HG02970 (cell line): ENCODE results near the gene EPS8L3.
"Not testable (repeated sequence)": the region's sequence is repeated elsewhere in the genome, so short reads cannot be mapped to it uniquely, and the experiment has no call there.

Source experiments
- ATAC-seq: cut with Tn5 transposase; IDR thresholded peaks from one replicate; pipeline ENCODE4 v1.9.1; 2021; ENCODE audit warnings: mild to moderate bottlenecking, moderate library complexity, moderate number of reproducible peaks; ENCODE audit not compliant: unreplicated experiment, low FRiP score

Gene EPS8L3

GRCh38 chr1:109748311-109748710, 15.4 kb downstream of the EPS8L3 start:
- not testable (repeated sequence) for ATAC-seq

GRCh38 chr1:109740615-109741373, 22.9 kb downstream of the EPS8L3 start, which contains the start of gene GSTM3:
TSS of gene GSTM3 (minus strand) at chr1:109741038. CDS start at chr1:109740287, 751 bp downstream.
- no peak for ATAC-seq

DNA sequence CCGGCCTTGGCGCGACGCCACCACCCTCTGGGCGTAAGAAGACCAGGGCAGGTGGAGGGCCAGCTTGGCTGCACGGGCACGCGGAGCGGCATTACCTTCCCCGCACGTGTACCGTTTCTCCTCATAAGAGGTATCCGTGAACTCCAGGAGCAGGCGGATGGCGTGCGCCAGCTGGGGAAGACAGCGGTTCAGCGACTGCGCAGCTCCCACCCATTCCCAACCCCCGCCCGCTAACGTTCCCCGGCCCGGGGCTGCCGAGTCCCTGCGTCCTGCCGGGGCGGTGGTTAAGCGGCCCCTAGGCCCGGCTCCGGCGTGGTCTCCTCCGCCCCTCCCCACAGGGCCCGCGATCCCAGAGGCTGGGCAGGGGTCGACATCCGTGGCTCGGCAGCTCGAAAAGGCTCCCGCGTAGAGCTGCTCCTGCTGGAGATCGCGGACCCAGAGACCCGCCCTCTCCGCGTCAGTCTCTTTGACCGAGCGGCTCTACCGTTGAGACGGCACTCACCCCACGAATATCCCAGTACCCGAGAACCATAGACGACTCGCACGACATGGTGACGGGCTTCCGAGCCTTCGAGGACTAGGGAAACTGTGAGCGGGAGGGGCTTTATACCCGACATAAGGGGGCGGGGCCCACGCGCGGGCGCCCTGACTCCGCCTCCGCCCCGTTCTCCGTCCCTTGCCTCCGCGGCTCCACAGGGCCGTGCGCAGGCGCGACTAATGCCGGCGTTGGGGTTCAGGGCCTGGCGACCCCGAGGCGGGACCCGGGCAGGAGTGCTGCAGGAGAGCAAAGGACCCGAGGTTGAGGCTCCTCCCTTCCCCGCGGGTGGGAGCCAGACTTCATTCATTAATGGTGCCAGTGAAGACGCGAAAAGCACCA, 23.7 kb downstream of the EPS8L3 start:
- no peak for ATAC-seq

DNA sequence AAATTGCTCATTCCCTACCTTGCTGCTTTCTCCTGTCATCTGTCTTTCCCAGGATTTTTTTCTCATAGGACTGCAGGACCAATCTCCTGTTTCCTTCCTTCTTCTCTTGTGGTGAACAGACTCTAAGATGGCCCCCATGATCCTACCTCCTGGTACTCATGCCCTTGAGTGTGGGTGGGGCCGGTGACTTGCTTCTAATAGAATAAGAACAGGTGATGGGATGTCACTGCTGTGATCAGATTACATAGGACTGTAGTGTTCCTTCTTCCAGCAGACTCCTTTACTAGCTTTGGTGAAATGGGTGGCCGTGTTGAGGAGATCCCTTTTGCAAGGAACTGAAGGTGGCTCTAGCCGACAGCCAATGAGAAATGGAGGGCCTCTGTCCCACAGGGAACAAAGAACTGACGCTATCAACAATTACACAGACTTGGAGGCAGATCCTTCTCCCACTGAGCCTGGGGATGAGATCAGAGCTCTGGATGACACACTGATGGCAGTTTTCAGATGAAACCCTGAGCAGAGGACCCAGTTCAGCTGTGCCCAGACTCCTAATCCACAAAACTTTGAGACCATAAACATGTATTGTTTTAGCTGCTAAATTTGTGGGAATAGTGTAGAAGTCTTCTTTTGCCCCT, 30.4 kb downstream of the EPS8L3 start:
- ATAC-seq = no peak

GRCh38 chr1:109732390-109732881, 31.3 kb downstream of the EPS8L3 start:
- no peak for ATAC-seq

DNA sequence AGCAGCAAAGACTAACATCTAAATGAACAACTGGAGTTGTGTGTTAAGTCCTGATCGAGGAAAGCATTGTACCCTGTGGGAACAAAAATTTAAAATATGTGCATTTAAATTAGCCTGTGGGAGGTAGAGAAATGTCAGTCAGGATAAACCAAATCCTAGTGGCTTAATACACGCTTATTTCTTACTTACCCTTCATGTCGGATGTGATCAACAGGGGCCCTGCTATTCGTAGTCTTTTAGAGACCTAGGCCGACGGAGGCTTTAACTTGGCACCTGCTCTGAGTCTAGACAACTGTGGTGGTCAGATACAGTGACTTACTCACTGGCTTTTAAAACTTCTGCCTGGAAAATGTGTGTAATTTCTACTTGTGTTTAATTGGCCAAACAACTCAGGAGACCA, 33.1 kb downstream of the EPS8L3 start:
- ATAC-seq = no peak

DNA sequence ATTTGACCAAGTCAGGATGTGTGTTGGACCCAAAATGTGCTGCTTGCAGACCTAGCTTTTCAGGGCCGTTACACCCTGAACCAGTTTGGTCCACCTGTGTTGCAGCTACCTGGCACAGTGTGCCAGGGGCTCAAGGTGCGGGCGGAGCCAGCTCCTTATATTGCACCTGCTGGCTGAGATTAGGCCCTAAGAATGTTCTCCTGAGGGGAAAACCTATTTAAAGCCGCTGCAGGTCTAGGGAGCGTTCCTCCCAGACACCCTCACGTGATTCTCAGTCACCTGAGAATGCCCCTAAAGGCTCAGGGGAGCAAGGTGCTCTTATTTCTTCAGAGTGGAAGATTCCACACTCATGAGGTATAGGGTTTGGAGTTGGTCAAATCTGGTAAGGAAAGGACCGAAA, 34.9 kb downstream of the EPS8L3 start:
- ATAC-seq = no peak

- ATAC-seq = no peak
Observed at GRCh38 chr1:109726728-109727373, 36.9 kb downstream of the EPS8L3 start.

- no peak for ATAC-seq
Observed at GRCh38 chr1:109726007-109726406, 37.7 kb downstream of the EPS8L3 start.

DNA sequence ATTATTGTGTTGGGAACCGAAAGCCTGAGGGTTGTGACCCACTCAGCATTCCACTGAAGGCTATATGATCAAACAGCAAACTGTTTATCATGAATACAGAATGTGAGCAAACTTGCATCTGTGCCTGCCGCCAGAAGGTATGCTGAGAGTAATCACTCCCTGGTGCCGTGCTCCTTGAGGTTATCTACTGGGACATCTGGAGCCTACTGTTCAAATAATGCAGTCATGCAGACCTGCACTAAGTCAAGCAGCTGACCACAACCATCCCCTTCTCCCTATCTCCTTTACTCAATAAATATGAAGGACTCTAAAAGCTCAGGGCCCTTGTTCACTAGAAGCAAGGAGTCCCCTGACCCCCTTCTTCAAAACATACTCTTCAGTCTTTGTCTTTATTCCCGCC, 38.2 kb downstream of the EPS8L3 start:
- ATAC-seq = no peak

- no peak for ATAC-seq
Observed at GRCh38 chr1:109724933-109725332, 38.8 kb downstream of the EPS8L3 start.

- no peak for ATAC-seq
Observed at GRCh38 chr1:109722908-109723691, 40.6 kb downstream of the EPS8L3 start.

- no peak for ATAC-seq
Observed at GRCh38 chr1:109721971-109722370, 41.8 kb downstream of the EPS8L3 start.

DNA sequence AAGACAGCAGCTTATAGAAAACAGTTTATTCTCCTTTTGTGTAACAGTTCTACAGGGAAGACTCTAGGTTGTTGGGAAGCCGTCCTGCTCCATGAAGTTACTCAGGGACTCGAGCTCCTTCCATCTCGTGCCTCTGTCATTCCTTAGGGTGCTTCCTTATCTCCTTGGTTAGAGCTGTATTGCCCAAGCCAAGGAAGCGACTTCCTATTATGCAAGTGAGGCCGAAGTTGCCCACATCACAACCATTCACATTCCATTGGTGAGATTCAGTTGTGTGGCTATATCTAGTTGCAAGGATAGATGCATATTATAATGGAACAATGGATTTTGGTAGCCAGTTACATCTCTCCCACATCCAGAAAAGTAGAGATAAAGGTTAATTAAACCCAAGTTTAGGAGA, 42.7 kb downstream of the EPS8L3 start:
- ATAC-seq = no peak

GRCh38 chr1:109719337-109719837, 44.3 kb downstream of the EPS8L3 start:
- ATAC-seq = no peak

DNA sequence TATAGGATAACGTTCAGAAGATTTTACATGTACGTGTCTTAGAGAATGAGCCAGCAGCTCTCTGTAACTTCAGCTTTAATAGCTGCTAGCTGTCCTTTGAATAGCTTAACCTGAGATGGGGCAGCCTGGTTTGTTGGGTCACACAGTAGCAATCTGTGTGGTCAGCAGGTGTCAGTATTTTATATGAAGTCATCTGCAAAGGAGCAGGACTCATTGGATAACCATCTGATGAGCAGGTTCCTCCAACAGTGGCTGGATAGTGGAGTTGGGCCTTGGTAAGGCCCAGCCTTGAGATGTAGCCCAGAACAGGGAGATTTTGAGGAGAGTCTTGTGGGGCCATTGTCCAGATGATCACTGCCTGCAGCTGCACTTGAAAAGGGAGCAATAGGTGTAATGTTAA, 45.2 kb downstream of the EPS8L3 start:
- ATAC-seq = no peak

DNA sequence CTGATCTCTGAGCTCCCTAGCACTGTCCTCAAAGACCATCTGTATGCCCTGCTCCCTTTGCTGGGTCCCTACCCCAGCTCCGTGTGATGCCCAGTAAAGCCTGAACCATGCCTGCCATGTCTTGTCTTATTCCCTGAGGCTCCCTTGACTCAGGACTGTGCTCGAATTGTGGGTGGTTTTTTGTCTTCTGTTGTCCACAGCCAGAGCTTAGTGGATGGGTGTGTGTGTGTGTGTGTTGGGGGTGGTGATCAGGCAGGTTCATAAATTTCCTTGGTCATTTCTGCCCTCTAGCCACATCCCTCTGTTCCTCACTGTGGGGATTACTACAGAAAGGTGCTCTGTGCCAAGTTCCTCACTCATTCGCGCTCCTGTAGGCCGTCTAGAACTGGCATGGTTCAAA, 46.0 kb downstream of the EPS8L3 start:
- ATAC-seq = no peak

DNA sequence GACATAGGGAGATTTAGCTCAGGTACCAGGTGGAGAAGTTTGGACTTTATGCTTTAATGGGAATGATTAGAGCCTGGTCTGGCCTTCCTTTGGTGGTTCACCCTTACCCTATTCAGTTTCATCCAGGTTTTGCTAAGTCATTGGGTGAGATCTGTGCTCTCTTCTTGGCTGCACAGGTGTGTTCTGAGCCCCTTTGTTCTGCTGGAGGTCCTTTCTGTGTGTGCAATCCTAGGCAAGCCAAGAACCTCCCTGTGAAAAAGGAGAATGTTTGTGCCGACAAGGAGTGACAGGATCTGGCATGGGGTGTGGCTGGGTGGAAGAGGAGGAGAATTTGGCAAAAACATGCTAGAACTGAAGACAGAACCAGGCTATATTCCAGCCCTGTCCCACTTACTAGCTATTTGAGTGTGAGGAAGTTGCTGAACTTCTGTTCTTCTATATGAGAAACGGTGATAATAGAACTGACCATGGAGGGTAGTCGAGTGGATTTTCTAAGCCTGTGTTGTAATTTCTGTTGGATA, 47.1 kb downstream of the EPS8L3 start:
- ATAC-seq = no peak

GRCh38 chr1:109716121-109716520, 47.6 kb downstream of the EPS8L3 start:
- no peak for ATAC-seq
